Muscle of back (tissue), 11 donors: Measurements from ENCODE around the gene BTG1. TPM values are rescaled to one million over a fixed set of nuclear protein-coding genes. Genes with fewer than 3 reads are reported as not detected.
A peak's percentile ranks its signal among the peaks of the same experiment; 100 is the strongest.

Source experiments
- DNase-seq, 3 donors: peaks; one replicate each; pipeline versions ENCODE4 v3.0.0 to v3.0.0-alpha.2; 2013
- polyA plus RNA-seq, 10 donors: library from polyadenylated mRNA; unstranded; fragments of 120-200 nt; gene quantifications; one replicate each; pipeline ENCODE4 v1.2.1, GENCODE V29; 2013; ENCODE audit not compliant: insufficient read length in 10 of 10

BTG1 gene
- polyA plus RNA-seq, 10 donors: 43.5 to 82.3 (median 57.5) TPM

- DNase-seq: peak in 1 of 3 donors; percentile 72
Observed at GRCh38 chr12:92134638-92135274, 10.9 kb downstream of the BTG1 start.

GRCh38 chr12:92133795-92134637 is 11.6 kb downstream of the BTG1 start:
- no peak for DNase-seq

DNA sequence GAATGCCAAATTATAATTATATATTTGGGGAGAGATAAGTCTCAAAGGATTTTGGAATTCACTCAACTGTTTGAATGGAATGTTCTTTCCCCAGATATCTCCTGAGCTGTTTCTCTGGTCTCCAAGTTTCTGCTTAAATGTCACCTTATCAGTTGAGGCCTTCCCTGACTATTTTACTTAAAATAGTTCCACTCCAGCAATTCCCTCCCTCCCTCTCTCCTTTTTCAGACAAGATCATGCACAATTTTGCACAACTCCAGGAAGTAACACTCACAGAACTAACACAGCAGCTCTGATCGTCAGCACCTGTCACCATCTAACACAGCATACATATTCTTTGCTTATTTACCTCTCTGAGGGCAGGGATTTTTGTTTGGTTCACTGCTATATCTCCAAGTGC is 12.5 kb downstream of the BTG1 start:
- DNase-seq: no peak

DNA sequence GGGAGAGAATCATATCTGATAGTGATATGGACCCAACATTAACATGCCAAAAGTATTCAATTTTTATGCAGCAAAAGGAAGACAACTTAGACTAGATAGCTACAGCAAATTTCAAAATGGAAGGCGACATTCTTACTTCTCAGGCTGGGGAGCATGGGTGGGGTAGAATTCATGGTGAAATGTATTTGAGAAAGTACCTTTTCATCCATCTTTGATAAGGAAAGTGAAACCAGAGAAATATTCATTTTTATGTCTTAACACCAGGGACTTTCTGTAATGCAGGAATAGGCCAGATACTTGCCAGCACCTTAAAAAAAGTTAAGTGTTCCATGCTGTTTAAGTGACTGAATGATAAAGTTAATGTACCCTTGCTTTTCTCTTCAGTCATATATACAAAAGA is 13.4 kb downstream of the BTG1 start:
- DNase-seq: no peak

DNA sequence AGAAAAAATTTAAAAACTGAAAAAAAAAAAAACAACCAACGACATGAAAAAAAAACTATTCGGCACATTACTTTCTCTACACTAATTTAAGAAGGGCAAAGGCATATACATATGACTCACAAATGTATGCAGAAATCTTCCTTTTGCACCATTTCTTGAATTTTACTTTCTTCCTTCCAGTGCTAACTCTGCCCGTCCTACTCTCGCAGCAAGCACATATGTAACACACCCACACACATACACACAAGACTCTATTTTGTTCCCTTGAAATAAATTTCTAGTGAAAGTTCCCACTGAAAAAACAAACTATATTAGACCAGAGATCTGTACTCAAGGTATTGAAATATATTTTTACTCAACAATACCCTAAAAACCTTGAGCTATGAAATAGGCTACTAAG is 14.6 kb downstream of the BTG1 start:
- DNase-seq: no peak

GRCh38 chr12:92129609-92130008 is 16.0 kb downstream of the BTG1 start:
- no peak for DNase-seq

DNA sequence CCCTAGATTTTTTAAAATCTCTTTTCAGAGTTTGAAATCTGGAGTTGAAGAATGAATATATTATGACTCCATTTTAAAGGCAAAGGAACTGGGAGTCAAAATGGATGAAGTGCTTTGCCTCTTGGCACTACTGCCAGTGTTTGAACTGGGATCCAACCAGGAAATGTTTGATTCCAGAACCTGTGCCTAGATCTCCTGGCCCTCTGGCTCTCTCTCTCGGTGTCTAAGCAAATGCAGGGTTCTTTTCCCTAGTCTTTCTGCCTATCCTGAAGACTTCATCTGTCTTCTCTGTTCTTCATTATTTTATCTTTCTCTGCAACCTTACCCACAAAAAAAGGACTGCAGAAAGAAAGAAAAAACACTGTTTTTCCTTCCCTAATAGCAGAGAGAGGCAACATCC is 17.0 kb downstream of the BTG1 start:
- DNase-seq: no peak

GRCh38 chr12:92124689-92125029 is 21.0 kb downstream of the BTG1 start:
- DNase-seq: no peak

DNA sequence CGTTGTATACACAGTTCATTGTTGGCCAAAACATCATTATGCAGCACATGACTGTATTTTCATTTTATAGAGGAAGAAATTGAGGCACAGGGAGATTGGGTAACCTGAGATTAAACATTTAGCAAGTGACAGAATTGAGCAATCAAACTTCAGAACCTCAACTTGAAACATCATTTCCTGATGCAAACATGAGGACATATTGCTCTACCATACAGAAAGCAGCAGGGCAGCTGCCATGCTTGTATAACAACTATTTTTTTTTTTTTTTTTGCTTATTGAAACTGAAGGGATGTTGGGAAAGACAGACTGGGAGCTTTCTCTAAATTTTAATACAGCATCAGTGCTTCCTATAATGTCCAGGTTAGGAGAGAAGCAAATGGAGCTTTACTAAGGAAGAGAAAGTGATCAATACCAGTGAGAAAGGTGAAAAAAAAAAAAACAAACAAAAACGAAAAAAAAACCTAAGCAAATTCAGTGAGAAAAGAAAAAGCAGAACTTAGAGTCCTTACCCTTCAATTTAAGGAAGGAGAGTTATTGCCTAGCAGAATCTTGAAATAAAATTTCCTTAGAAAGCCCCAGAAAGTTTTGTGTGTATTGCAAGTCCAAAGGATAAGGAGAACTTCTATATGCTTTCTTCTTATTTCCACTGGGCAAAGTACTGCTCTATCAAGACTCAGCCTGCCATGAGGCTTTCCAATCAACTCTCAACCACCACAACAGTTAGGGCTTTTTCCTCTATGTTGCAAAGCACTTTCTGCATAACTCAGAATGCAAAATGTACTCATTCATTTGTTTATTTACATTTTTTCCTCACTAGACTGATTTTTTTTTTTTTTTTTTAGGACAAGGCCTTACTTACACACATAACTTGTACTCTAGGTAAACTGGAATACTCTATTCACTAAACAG is 21.6 kb downstream of the BTG1 start:
- no peak for DNase-seq

- DNase-seq: no peak
Observed at GRCh38 chr12:92122941-92123779, 22.5 kb downstream of the BTG1 start.

DNA sequence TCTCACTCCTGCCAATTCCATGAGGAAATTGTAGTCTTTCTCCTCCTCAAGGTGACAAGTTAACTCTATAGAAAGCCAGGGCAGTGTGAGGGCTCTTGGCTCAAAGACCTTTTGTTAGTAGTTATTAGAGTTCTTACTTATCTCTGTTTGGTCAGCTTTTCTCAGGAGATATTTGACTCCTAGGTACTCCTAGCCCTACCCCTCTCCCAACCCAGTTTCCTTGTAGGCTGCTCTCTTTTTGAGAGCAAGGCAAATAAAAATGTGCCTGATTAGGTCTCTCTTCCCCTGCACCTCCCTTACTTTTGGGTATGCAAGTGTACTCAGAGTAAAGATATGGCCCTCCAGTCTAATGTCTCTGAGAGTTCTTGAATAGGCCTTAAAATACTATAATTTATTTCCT is 23.8 kb downstream of the BTG1 start:
- no peak for DNase-seq

- DNase-seq: no peak
Observed at GRCh38 chr12:92118826-92119536, 26.7 kb downstream of the BTG1 start.

GRCh38 chr12:92114834-92115233 is 30.8 kb downstream of the BTG1 start:
- DNase-seq: no peak

- DNase-seq: no peak
Observed at GRCh38 chr12:92111256-92111655, 34.4 kb downstream of the BTG1 start.

DNA sequence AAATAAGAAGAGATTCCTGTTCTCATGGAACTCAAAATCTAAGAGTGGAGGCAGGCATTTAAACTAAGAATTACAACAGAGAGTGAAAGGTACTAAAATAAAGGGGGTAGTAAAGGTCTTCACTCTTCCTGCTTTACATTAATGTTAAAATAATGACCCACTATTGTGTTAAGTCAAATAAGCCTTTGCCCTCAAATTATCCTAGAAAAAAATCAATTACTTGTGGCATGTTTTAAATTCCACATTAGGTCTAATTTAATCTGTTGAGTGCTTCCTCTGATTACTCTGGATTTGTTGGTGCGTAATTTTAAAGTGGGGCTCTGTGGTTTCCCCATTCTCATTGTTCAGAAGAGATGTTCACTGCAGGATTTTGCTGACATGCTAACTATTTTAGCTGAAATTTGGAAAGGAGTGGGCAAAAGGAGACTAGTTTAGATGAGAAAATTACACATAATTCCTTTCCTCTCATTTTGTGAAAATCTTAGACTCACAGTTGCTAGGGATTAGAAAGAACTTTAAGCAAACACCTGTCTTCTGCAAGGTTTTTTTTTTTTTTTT is 35.5 kb downstream of the BTG1 start:
- DNase-seq: no peak

- DNase-seq: no peak
Observed at GRCh38 chr12:92109613-92110012, 36.0 kb downstream of the BTG1 start.

- peak in 1 of 3 donors; percentile 40 for DNase-seq
Observed at GRCh38 chr12:92108651-92109050, 37.0 kb downstream of the BTG1 start.

GRCh38 chr12:92107621-92108131 is 38.0 kb downstream of the BTG1 start:
- no peak for DNase-seq

DNA sequence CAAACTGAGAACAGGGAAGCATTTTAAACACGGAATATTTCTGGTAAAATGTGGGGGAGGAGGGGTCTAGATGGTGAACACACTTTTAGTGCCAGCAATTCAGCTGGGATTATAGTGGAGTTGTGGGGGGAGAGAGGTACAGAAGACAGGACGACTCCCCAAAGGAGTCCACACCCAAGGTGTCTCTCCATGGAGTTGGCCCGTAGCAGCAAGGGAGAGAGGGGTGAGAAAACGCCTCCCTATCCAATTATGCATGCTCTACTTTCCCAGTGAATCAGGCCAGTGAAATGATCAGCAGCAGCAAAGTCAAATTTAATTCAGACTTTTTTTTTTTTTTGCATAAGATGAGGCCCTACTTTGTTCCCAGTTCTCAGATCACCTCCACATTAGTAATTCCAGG is 38.6 kb downstream of the BTG1 start:
- DNase-seq: no peak

GRCh38 chr12:92105676-92106075 is 40.0 kb downstream of the BTG1 start:
- DNase-seq: no peak
